ENCODE measurements around the gene USP17L25.
"Not testable (repeated sequence)": the region's sequence is repeated elsewhere in the genome, so short reads cannot be mapped to it uniquely, and the experiment has no call there.

The USP17L25 gene, protein sequence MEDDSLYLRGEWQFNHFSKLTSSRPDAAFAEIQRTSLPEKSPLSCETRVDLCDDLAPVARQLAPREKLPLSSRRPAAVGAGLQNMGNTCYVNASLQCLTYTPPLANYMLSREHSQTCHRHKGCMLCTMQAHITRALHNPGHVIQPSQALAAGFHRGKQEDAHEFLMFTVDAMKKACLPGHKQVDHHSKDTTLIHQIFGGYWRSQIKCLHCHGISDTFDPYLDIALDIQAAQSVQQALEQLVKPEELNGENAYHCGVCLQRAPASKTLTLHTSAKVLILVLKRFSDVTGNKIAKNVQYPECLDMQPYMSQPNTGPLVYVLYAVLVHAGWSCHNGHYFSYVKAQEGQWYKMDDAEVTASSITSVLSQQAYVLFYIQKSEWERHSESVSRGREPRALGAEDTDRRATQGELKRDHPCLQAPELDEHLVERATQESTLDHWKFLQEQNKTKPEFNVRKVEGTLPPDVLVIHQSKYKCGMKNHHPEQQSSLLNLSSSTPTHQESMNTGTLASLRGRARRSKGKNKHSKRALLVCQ

DNA sequence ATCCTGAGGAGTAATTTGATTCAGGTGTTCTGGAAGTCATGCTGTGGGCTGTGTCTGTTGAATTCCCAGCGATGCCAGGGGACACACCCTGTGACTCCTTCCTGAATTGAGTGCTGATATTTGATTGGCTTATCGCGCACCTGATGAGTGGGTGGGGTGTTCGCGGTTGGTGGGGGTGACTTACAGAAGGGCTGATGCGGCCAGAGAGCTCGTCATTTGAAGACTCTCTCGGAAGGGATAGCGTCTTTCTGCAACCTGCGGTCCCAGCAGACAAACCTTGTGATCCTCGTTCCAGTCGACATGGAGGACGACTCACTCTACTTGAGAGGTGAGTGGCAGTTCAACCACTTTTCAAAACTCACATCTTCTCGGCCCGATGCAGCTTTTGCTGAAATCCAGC is at the start of gene USP17L25:
Gene USP17L25, plus strand, starts transcription at position 301 of the 400 bp plus-strand sequence. Its CDS starts 0 bp downstream, at position 301.
- DNase-seq: not testable (repeated sequence)

DNA sequence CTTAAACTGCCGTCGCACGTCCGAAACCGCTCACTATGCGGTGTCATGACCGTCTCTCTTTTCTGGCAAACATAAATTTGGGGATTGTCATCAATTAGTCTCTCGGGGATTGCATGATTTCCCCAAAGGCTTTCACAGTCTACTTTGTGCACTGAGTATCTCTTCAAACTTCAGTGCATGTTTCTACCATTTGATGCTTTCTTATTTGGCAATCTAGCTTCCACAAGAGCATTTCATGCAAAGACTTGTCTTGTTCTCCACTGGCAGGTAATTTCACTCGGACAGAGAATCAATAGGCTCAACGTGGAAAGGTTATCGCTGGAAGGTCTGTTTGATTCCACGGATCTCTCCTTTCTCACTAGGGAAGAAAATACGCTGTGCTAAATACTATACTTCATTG is 5.5 kb upstream of the USP17L25 start:
- not testable (repeated sequence) for DNase-seq

DNA sequence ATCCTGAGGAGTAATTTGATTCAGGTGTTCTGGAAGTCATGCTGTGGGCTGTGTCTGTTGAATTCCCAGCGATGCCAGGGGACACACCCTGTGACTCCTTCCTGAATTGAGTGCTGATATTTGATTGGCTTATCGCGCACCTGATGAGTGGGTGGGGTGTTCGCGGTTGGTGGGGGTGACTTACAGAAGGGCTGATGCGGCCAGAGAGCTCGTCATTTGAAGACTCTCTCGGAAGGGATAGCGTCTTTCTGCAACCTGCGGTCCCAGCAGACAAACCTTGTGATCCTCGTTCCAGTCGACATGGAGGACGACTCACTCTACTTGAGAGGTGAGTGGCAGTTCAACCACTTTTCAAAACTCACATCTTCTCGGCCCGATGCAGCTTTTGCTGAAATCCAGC is 4.8 kb upstream of the USP17L25 start, which contains the start of gene USP17L24:
Gene USP17L24, plus strand, starts transcription at position 301 of the 400 bp plus-strand sequence. Its CDS starts 0 bp downstream, at position 301.
- DNase-seq: not testable (repeated sequence)

DNA sequence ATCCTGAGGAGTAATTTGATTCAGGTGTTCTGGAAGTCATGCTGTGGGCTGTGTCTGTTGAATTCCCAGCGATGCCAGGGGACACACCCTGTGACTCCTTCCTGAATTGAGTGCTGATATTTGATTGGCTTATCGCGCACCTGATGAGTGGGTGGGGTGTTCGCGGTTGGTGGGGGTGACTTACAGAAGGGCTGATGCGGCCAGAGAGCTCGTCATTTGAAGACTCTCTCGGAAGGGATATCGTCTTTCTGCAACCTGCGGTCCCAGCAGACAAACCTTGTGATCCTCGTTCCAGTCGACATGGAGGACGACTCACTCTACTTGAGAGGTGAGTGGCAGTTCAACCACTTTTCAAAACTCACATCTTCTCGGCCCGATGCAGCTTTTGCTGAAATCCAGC is 4.6 kb downstream of the USP17L25 start, which contains the start of gene USP17L26:
Gene USP17L26, plus strand, starts transcription at position 301 of the 400 bp plus-strand sequence. Its CDS starts 0 bp downstream, at position 301.
- not testable (repeated sequence) for DNase-seq

DNA sequence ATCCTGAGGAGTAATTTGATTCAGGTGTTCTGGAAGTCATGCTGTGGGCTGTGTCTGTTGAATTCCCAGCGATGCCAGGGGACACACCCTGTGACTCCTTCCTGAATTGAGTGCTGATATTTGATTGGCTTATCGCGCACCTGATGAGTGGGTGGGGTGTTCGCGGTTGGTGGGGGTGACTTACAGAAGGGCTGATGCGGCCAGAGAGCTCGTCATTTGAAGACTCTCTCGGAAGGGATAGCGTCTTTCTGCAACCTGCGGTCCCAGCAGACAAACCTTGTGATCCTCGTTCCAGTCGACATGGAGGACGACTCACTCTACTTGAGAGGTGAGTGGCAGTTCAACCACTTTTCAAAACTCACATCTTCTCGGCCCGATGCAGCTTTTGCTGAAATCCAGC is 9.4 kb downstream of the USP17L25 start, which contains the start of gene USP17L5:
Gene USP17L5, plus strand, starts transcription at position 301 of the 400 bp plus-strand sequence. Its CDS starts 0 bp downstream, at position 301.
- not testable (repeated sequence) for DNase-seq

DNA sequence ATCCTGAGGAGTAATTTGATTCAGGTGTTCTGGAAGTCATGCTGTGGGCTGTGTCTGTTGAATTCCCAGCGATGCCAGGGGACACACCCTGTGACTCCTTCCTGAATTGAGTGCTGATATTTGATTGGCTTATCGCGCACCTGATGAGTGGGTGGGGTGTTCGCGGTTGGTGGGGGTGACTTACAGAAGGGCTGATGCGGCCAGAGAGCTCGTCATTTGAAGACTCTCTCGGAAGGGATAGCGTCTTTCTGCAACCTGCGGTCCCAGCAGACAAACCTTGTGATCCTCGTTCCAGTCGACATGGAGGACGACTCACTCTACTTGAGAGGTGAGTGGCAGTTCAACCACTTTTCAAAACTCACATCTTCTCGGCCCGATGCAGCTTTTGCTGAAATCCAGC is 14.1 kb downstream of the USP17L25 start, which contains the start of gene USP17L27:
Gene USP17L27, plus strand, starts transcription at position 301 of the 400 bp plus-strand sequence. Its CDS starts 0 bp downstream, at position 301.
- DNase-seq: not testable (repeated sequence)

DNA sequence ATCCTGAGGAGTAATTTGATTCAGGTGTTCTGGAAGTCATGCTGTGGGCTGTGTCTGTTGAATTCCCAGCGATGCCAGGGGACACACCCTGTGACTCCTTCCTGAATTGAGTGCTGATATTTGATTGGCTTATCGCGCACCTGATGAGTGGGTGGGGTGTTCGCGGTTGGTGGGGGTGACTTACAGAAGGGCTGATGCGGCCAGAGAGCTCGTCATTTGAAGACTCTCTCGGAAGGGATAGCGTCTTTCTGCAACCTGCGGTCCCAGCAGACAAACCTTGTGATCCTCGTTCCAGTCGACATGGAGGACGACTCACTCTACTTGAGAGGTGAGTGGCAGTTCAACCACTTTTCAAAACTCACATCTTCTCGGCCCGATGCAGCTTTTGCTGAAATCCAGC is 18.9 kb downstream of the USP17L25 start, which contains the start of gene USP17L28:
Gene USP17L28, plus strand, starts transcription at position 301 of the 400 bp plus-strand sequence. Its CDS starts 0 bp downstream, at position 301.
- not testable (repeated sequence) for DNase-seq

DNA sequence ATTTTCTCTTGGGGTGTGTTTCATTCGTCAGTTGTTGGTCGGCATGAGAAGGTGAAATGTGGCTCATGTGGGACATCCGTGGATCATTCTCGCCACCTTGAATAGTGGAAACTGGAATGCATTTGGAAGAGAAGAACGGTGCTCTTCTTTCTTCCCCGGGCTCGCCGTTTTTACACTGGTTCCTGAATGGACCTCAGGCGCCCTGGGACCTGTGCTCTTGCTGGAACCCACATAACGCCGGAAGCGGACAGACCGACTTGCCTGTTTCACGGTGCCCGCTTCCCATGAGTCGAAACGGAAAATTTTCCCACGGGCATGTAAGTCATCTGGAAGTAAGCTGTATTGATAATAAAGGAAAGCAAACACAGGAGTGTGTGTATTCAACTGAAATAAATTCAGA is 21.2 kb downstream of the USP17L25 start:
- DNase-seq: not testable (repeated sequence)

DNA sequence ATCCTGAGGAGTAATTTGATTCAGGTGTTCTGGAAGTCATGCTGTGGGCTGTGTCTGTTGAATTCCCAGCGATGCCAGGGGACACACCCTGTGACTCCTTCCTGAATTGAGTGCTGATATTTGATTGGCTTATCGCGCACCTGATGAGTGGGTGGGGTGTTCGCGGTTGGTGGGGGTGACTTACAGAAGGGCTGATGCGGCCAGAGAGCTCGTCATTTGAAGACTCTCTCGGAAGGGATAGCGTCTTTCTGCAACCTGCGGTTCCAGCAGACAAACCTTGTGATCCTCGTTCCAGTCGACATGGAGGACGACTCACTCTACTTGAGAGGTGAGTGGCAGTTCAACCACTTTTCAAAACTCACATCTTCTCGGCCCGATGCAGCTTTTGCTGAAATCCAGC is 23.6 kb downstream of the USP17L25 start, which contains the start of gene USP17L29:
Gene USP17L29, plus strand, starts transcription at position 301 of the 400 bp plus-strand sequence. Its CDS starts 0 bp downstream, at position 301.
- DNase-seq: not testable (repeated sequence)

DNA sequence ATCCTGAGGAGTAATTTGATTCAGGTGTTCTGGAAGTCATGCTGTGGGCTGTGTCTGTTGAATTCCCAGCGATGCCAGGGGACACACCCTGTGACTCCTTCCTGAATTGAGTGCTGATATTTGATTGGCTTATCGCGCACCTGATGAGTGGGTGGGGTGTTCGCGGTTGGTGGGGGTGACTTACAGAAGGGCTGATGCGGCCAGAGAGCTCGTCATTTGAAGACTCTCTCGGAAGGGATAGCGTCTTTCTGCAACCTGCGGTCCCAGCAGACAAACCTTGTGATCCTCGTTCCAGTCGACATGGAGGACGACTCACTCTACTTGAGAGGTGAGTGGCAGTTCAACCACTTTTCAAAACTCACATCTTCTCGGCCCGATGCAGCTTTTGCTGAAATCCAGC is 33.1 kb downstream of the USP17L25 start, which contains the start of gene USP17L30:
Gene USP17L30, plus strand, starts transcription at position 301 of the 400 bp plus-strand sequence. Its CDS starts 0 bp downstream, at position 301.
- not testable (repeated sequence) for DNase-seq

DNA sequence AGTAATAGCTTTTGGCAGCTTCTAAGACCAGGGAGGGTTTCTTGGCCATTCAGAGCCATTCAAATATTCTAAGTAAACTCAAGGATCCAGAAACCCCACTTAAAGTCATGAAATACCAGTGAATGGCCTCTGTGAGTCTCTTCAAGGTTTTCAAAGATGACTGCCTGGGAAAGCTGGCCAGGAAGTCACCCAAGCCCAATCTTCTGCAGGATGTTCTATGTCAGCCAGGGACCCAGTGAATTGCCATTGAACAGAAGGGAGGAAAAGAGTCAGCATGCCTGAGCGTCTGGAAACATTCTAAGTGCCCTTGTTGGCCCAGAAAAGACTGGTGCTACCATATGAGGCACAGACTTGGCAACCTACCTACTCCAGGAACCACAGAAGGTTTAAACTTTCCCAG is 50.2 kb downstream of the USP17L25 start:
- not testable (repeated sequence) for DNase-seq
